COLO829 (cell line): ENCODE results near the gene LHFPL6.

Source experiments
- DNase-seq: peaks from one replicate; pipeline ENCODE4 v3.0.0; 2012; ENCODE audit warnings: low spot score

The LHFPL6 gene

GRCh38 chr13:39462906-39463305, 140.1 kb downstream of the LHFPL6 start:
- no peak for DNase-seq

GRCh38 chr13:39462428-39462827, 140.6 kb downstream of the LHFPL6 start:
- no peak for DNase-seq

- no peak for DNase-seq
Observed at GRCh38 chr13:39461685-39462266, 141.2 kb downstream of the LHFPL6 start.

- DNase-seq: no peak
Observed at GRCh38 chr13:39457274-39457673, 145.7 kb downstream of the LHFPL6 start.

DNA sequence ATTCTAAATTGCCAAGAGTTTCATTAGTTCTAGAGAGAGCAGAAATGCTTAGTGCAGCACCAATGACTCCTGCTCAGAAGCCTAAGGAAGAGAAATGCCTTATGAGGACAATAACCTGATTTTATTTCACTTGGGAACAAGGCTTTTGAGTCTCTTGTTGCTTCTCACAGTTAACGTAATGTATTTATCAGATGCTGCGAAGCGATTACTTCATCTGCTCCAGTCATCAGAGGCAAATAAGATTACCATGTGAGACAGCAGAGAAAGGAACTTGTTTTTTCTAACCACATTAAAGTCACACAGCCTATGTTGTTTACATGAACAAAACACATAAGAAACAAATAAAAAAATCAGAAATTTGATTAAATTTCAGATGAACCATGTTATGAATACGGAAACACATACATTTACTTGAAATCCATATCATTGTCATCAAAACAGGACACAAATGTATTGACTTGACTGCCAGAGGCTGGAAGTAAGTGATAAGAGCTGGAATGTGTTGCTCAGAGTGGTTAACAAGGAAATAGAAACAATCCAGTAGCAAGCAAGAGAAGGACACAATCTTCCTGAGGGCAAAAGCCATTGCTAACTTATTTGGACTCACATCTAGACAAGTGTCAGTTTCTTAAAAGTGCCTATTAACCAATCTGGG, 147.3 kb downstream of the LHFPL6 start:
- no peak for DNase-seq

GRCh38 chr13:39452834-39453233, 150.2 kb downstream of the LHFPL6 start:
- DNase-seq: no peak

DNA sequence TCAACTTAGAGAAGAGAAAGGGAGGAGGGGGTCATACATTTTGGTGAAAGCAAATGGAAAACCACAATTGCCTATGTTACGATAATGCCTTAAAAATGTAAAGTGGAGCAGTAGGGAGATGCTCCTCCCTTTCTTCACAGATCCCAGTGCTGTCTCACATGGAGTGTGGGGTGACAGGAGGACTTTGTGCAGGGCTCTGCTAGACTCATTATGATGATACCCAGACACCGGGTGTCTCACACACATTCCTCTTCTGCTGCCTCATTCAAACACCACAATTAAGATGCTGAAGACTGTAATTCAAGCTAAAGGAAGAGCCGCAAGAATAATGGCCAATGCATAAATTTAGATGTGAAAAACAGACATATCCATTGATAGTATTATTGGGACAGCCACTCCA, 150.6 kb downstream of the LHFPL6 start:
- no peak for DNase-seq

GRCh38 chr13:39451860-39452301, 151.1 kb downstream of the LHFPL6 start:
- DNase-seq: no peak

DNA sequence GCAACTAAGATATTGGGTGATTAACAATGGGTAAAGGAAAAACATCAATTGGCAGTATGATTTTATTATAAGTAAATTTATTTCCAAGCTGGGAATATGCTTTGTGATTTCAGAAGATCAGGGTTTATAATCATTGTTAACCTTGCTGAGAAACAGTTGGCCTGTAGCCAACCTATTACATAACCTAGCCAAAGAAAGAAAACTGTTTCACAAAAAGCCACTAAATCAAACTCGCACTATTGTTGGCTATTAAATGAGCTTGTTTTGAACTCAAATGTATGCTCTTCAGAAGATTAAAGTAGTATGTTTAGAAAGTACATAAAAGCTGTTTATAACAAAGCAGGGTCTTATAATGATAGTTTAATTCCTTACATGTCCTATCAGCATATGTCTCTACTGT, 151.7 kb downstream of the LHFPL6 start:
- no peak for DNase-seq

GRCh38 chr13:39450176-39450575, 152.8 kb downstream of the LHFPL6 start:
- DNase-seq: peak; percentile 41

DNA sequence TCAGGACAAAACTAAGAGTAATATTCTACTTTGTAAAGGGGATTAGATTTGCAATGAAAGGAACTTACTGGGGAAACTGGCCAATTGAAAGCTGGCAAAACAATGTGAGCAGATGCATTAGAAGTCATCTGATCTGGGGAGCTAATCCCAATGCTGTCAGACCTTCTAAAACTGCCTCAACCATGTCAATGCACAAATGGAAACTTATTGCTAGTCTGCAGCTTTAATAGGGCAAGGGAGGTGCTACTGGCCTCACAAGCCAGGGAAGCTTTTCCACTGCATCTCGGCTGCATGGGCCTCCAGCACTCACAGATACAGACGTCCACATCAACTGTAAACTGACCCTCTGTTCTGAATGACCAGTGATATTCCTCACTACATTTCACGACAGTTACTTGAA, 154.2 kb downstream of the LHFPL6 start:
- DNase-seq: no peak

DNA sequence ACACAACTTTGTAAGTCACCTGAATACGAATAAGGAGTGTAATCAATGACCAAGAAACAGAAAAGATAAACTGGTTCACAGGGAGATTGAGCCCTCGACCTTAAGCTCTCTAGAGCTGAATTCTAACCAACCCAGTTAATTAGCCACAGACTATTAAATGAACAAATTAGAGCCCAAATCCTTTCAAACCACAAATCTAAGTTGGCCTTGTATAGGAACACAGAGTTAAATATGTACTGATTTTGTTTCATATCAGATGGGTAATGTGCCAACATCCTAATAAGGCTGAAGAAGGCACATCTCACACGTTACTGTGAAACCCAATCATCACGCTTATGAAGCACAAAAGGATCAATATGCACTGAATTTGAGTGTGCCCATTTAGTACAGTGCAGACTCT, 156.1 kb downstream of the LHFPL6 start:
- no peak for DNase-seq

DNA sequence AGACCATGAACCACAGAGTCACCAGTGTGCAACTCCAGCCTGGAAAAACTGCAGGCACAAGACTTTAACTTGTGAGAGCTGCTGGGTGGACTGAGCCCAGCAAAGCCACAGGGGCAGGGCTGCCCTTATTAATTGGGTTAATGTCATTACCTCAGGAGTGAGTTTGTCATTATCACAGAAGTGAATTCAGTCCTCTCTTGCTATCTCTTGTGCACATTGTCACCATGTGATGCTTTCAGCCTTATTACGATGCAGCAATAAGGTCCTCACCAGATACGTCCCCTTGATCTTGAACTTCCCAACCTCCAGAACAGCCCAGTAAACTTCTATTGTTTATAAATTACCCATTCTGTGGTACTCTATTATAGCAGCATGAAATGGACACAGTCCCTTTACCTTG, 158.1 kb downstream of the LHFPL6 start:
- no peak for DNase-seq

- DNase-seq: no peak
Observed at GRCh38 chr13:39433651-39434050, 169.3 kb downstream of the LHFPL6 start.

DNA sequence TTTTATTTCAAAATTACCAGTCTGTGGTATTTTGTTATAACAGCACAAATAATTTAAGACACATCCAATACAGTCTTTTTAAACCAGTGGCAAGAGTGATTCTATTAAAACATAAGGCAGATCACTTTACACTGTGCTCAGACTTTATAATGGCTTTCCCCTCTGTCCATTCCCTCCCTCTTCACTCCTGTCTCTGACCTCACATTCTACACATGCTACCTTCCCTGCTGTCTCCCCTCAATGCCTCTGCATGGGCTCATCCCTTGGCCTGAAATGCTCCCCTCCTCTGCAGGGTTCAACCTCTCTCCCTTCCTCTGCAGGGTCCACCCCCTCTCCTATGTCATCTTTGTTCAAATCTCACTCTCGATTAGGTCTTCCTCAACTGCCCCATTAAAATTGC, 170.8 kb downstream of the LHFPL6 start:
- DNase-seq: no peak

- no peak for DNase-seq
Observed at GRCh38 chr13:39422845-39423565, 180.0 kb downstream of the LHFPL6 start.

- DNase-seq: no peak
Observed at GRCh38 chr13:39419876-39420275, 183.1 kb downstream of the LHFPL6 start.

GRCh38 chr13:39419068-39419467, 183.9 kb downstream of the LHFPL6 start:
- no peak for DNase-seq

- no peak for DNase-seq
Observed at GRCh38 chr13:39418424-39418823, 184.6 kb downstream of the LHFPL6 start.

DNA sequence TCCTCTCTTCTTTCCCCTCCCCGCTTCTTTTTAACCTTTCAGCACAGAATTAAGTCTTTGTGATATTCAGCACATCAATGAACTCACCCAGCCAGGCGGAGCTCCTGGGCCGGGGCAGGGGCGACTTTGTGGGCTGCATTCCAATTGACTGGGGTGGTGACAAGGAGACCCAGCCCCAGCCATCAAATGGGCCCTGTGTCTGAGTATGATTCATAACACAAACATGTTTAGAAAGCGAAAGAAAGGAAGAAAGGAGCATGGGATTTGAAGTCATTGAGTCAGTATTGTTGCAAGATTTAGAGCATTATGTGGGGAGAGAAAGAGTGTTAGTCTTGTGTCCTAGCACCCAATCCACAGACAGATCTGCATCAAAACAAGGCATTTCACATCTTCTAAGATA, 185.3 kb downstream of the LHFPL6 start:
- DNase-seq: peak; percentile 53

GRCh38 chr13:39417131-39417530, 185.9 kb downstream of the LHFPL6 start:
- DNase-seq: no peak

- peak; percentile 43 for DNase-seq
Observed at GRCh38 chr13:39415008-39415802, 187.8 kb downstream of the LHFPL6 start.

DNA sequence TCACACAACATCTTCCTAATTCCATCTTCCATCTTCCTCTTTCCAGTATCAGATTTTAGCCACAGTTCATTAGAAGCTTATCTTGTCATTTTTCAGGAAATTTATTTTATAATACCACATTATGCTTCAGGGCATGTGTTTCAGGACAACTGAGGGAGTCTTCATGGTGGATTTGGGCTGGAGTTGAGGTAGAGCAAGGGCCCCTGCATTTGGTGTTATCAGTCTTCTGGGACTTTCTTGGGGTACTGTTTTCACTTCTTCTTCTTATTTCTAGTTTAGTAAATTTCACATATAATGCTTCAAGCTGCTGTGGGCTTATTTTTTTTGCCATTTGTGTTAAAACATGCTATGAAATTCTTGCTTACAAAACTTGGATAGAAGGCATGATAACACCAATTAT, 188.7 kb downstream of the LHFPL6 start:
- DNase-seq: no peak
